ENCODE data around the gene XAB2. TPM values are rescaled to one million over a fixed set of nuclear protein-coding genes. Genes with fewer than 3 reads are reported as not detected.

The XAB2 gene
- total RNA-seq, 4 donors from 2014 or later: 22.5 to 37.0 (median 27.8) TPM

DNA sequence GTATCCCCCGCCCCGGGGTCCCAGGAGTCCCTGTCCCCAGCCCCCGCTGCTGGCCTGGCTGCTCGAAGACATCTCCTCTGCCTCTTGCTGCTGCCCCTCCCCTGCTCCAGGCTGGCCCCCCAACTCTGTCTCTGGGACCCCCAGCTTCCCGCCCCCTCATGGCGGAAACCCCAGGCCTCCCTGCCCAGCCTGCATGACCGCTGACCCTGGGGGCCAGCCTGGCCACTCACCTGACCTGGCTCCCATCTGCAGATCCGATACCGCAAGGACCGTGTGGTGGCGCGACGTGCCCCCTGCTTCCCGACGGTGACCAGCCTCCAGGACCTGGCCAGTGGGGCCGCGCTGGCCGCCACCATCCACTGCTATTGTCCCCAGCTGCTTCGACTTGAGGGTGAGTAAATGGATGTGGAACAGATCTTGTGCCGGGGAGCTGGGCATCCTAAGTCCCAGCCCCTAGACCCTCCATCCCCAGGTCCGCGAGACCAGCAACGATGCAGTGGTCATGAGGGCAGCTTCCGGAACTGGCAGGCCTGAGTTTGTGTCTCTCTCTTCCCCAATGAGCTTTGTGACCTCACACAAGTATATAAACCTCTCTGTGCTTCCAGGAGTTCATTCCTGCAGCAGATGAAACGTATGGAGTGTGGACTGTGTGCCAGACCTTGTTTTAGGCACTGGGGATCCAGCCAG lies 21.3 kb downstream of the XAB2 start:
- ATAC-seq (ENCODE audit: low FRiP score): no peak
- DNase-seq (ENCODE audit: low spot score): no peak
- TF ChIP-seq, protein P1, sequence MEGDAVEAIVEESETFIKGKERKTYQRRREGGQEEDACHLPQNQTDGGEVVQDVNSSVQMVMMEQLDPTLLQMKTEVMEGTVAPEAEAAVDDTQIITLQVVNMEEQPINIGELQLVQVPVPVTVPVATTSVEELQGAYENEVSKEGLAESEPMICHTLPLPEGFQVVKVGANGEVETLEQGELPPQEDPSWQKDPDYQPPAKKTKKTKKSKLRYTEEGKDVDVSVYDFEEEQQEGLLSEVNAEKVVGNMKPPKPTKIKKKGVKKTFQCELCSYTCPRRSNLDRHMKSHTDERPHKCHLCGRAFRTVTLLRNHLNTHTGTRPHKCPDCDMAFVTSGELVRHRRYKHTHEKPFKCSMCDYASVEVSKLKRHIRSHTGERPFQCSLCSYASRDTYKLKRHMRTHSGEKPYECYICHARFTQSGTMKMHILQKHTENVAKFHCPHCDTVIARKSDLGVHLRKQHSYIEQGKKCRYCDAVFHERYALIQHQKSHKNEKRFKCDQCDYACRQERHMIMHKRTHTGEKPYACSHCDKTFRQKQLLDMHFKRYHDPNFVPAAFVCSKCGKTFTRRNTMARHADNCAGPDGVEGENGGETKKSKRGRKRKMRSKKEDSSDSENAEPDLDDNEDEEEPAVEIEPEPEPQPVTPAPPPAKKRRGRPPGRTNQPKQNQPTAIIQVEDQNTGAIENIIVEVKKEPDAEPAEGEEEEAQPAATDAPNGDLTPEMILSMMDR (IDR thresholded peaks at IDR 0.05): no peak

DNA sequence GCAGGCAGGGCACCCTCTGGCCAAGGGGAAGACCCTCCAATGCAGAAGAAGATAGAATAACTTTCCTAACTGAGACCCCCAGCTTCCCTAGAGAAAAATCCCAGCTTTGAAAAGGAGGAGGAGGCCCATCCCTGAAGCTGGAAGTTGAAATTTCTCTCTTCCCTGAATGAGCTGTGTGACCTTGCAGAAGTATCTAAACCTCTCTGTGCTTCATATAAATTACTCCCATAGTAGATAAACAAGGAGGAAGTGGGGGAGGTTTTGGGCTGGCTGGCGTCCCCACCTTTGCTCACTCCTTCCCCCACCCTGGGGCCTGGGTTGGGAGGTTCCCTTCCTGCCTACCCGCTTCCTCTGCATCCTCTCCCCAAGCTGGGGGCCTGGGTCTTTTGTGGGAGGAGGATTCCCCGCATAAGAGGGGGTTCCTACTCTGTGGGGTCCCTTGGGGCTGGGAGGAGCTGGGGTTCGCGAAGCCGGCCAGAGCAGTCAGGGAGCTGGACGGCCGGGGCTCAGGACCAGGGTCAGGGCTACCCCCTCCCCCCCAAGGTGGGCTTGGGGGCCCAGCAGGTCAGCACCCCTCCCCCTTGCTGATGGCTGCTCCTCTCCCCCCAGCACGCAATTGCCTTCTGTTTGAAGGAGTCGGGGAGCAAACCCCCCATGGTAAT lies 22.0 kb downstream of the XAB2 start:
- TF ChIP-seq, protein P1 (IDR thresholded peaks at IDR 0.05): no peak
- ATAC-seq (ENCODE audit: low FRiP score) (no peak), DNase-seq (ENCODE audit: low spot score) (no peak)

DNA sequence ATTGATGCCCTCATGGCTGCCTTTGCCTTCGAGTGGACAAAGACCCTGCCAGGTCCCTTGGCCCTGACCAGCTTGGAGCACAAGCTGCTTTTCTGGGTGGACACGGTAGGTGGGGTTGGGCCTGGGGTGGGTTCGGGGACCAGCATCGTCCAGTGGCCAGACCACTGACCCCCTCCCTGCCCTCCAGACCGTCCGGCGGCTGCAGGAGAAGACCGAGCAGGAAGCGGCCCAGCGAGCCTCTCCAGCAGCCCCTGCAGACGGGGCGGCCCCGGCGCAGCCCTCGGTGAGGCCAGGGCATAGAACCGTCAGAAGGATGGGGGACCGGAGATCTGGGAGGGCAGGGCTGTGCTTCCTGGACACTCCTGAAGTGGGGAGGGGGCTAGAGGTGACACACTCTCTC lies 23.1 kb downstream of the XAB2 start:
- ATAC-seq (ENCODE audit: low FRiP score): no peak
- TF ChIP-seq, protein P1 (IDR thresholded peaks at IDR 0.05): no peak
- no peak for DNase-seq (ENCODE audit: low spot score)

DNA sequence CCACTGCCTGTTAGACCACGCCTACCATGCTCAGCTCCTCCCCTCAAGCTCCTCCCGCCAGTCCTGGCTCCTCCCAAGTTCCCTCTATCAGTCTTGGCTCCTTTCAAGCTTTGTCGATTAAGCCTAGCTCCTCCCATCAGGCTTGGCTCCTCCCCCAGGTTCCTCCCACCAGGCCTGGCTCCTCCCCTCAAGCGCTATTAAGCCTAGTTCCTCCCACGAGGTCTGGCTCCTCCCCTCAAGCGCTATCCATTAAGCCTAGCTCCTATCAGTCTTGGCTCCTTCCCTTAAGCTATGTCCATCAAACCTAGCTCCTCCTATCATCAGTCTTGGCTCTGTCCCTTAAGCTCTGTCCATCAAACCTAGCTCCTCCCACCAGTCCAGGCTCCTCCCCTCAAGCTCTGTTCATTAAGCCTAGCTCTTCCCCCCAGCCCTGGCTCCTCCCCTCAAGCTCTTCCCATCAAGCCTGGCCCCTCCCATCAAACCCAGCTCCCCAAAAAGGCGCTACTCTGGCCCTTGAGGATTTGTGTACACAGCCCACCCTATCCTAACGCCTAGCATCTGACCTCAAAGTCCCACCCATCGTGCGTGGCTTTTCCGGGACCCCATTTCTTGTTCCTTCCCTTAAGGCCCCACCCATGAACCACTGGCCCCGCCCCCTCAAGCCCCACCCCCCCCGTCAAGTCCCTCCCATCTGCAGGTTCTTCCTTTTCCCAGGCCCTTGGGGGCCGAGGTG lies 23.7 kb downstream of the XAB2 start:
- ATAC-seq (ENCODE audit: low FRiP score) (no peak), DNase-seq (ENCODE audit: low spot score) (no peak)
- TF ChIP-seq, protein P1 (IDR thresholded peaks at IDR 0.05): no peak

DNA sequence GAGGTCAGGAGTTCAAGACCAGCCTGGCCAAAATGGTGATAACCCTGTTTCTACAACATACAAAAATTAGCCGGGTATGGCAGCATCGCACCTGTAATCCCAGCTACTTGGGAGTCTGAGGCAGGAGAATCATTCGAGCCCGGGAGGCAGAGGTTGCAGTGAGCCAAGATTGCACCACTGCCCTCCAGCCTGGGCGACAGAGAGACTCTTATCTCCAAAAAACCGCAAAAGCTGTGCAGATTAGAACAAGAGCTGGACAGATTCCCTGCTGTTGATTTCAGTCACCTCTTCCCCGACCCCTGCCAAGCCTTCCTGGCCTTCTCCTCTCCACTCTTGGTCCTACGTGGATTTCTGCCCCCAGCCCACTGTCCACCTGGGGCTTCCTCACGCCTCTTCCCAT lies 25.4 kb downstream of the XAB2 start:
- TF ChIP-seq, protein P1 (IDR thresholded peaks at IDR 0.05): no peak
- DNase-seq (ENCODE audit: low spot score): no peak
- ATAC-seq (ENCODE audit: low FRiP score): no peak

DNA sequence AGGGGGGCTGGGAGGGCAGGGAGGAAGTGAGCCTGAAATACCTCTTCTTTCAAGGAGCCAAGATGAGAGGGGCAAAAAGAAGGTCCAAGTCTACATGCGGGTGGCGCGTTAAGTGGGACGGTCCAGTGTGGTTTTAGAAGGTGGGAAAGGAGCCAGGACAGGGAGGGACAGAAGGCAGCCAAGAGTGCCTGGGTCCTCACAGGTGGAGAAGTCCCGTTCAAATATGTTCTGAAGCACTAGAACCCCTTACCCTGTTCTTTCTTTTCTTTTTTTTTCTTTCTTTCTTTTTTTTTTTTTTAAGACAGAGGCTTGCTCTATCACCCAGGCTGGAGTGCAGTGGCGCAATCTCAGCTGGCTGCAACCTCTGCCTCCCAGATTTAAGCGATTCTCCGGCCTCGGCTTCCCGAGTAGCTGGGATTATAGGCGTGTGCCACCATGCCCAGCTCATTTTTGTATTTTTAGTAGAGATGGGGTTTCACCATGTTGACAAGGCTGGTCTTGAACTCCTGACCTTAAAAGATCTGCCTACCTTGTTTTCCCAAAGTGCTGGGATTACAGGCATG lies 26.3 kb downstream of the XAB2 start:
- ATAC-seq (ENCODE audit: low FRiP score): no peak

More for the DNA sequence above, 26.3 kb downstream of the XAB2 start:
- DNase-seq (ENCODE audit: low spot score): no peak
- TF ChIP-seq, protein P1 (IDR thresholded peaks at IDR 0.05): no peak

All from omental fat pad (tissue), 4 donors.